Sigmoid colon (tissue), 7 donors: ENCODE results near the gene USP2. TPM values are rescaled to one million over a fixed set of nuclear protein-coding genes. Genes with fewer than 3 reads are reported as not detected.
A peak's percentile ranks its signal among the peaks of the same experiment; 100 is the strongest.

Source experiments
- DNase-seq: peaks from one replicate; pipeline ENCODE4 v3.0.0-alpha.2; 2019
- H3K27ac ChIP-seq, 4 donors: fragments of 200-600 bp; sonication (generic); one replicate each; pipeline ENCODE4 v1.5.1; 2016 to 2019; ENCODE audit warnings: mild to moderate bottlenecking in 1 of 4
- H3K27me3 ChIP-seq, 3 donors: fragments of 200-600 bp; sonication (generic); one replicate each; pipeline ENCODE4 v1.5.1; 2019; ENCODE audit warnings: mild to moderate bottlenecking in 1 of 3
- H3K36me3 ChIP-seq, 4 donors: fragments of 200-600 bp; sonication (generic); one replicate each; pipeline ENCODE4 v1.5.1; 2016 to 2019
- H3K4me1 ChIP-seq, 4 donors: fragments of 200-600 bp; sonication (generic); one replicate each; pipeline ENCODE4 v1.5.1; 2017 to 2019
- H3K4me3 ChIP-seq, 4 donors: fragments of 200-600 bp; sonication (generic); one replicate each; pipeline ENCODE4 v1.5.1; 2017 to 2019; ENCODE audit warnings: mild to moderate bottlenecking in 2 of 4, moderate library complexity in 1 of 4
- H3K9me3 ChIP-seq, 4 donors: fragments of 200-600 bp in 3 of 4; sonication (generic) in 3 of 4; one replicate each; pipeline versions ENCODE4 v1.5.1 to v1.6.1; 2013 to 2019
- CTCF ChIP-seq, 4 experiments: fragments of 450-650 bp in 3 of 4; fragments of 200-600 bp in 1 of 4; IDR thresholded peaks; one replicate each; pipeline ENCODE4 v1.5.1; 2016 to 2019; ENCODE audit warnings: antibody characterized with exemption in 4 of 4, mild to moderate bottlenecking in 3 of 4, moderate library complexity in 2 of 4
- EP300 ChIP-seq, 4 donors: sonication (generic); formaldehyde crosslinking; IDR thresholded peaks; one replicate each; pipeline ENCODE4 v1.6.1; 2017; ENCODE audit warnings: antibody characterized with exemption in 4 of 4
- POLR2A ChIP-seq, 2 donors: fragments of 450-650 bp; IDR thresholded peaks; one replicate each; pipeline ENCODE4 v1.6.1; 2016; ENCODE audit warnings: antibody characterized with exemption in 2 of 2, mild to moderate bottlenecking in 2 of 2, moderate library complexity in 2 of 2
- POLR2AphosphoS5 ChIP-seq, 4 donors: sonication (generic); formaldehyde crosslinking; IDR thresholded peaks; one replicate each; pipeline ENCODE4 v1.6.1; 2017; ENCODE audit warnings: antibody characterized with exemption in 4 of 4
- WGBS, 2 donors: extraction: QIAGEN DNeasy Blood & Tissue Kit; methylation state at CpG; one replicate each; pipeline ENCODE4 v1.1.7; 2013; 5-methylcytosine and 5-hydroxymethylcytosine counted together
- intact Hi-C: fragments of 100-400 bp; cut with DNase I; formaldehyde crosslinking; loops from one replicate; pipeline ENCODE4 v1.15.1; 2023
- polyA plus RNA-seq, 3 donors: library from polyadenylated mRNA; stranded (reverse); fragments of 200-250 nt; gene quantifications; one replicate each; pipeline ENCODE4 v1.2.3, GENCODE V29; 2013
- total RNA-seq, 4 donors: library from RNA; depleted of rRNA; stranded (reverse); fragments of >200 nt; gene quantifications; one replicate each; pipeline ENCODE4 v1.1.0, GENCODE V29; 2016
- donor health status: healthy with polysubstance abuse.
- donor health status: Bipolar disorder and iron deficiency.
- donor health status: healthy.

Gene USP2
- total and polyA plus RNA-seq, 7 donors, result 0.71 to 13.2 (median 1.9) TPM

- intact Hi-C loops, result loop anchor here (5.0 kb wide), 1 partner anchor 39 kb away; the partner anchor contains the start of gene USP2
- no peak overlapping the region for H3K27ac ChIP-seq
- H3K9me3 ChIP-seq, result no peaks in the 10 kb centered on the region
- H3K4me3 ChIP-seq, result no peak overlapping the region
- H3K27me3 ChIP-seq, result peaks cover 0 to 19% (median 12%) of the 10 kb centered on the region in 3 donors
- DNase-seq, result no peak
- H3K36me3 ChIP-seq, result no peaks in the 10 kb centered on the region
- no peak for TF ChIP-seq CTCF (IDR thresholded peaks at IDR 0.05)
- no peak for TF ChIP-seq EP300 (IDR thresholded peaks at IDR 0.05)
- peaks cover 0 to 34% (median 28%) of the 10 kb centered on the region in 4 donors for H3K4me1 ChIP-seq
- WGBS, 2 donors, result 86 to 90% methylated on average over 7 of the region's 7 CpGs
Observed at GRCh38 chr11:119343726-119344125, 37.8 kb downstream of the USP2 start.

- Histone ChIP-seq H3K27me3 (peaks cover 0 to 19% (median 12%) of the 10 kb centered on the region in 3 donors), H3K27ac (no peak overlapping the region), H3K36me3 (no peaks in the 10 kb centered on the region), H3K4me3 (no peak overlapping the region), H3K9me3 (no peaks in the 10 kb centered on the region), H3K4me1 (peaks cover 0 to 44% (median 40%) of the 10 kb centered on the region in 4 donors)
- no peak for DNase-seq
- intact Hi-C loops, result loop anchor here (5.0 kb wide), 1 partner anchor 40 kb away; the partner anchor contains the start of gene USP2
- TF ChIP-seq POLR2A (IDR thresholded peaks at IDR 0.05), result no peak
- no peak for TF ChIP-seq POLR2AphosphoS5 (IDR thresholded peaks at IDR 0.05)
- no peak for TF ChIP-seq CTCF (IDR thresholded peaks at IDR 0.05)
- TF ChIP-seq EP300 (IDR thresholded peaks at IDR 0.05), result no peak
- WGBS, 2 donors, result 80 to 88% methylated on average over 10 of the region's 10 CpGs
Observed at GRCh38 chr11:119342362-119343130, 38.9 kb downstream of the USP2 start.

- WGBS, 2 donors, result 63 to 83% methylated on average over 7 of the region's 7 CpGs
- no peak for DNase-seq
Observed at GRCh38 chr11:119342023-119342300, 39.5 kb downstream of the USP2 start.

GRCh38 chr11:119341222-119342022 lies 40.1 kb downstream of the USP2 start:
- TF ChIP-seq CTCF (IDR thresholded peaks at IDR 0.05) (no peak), POLR2AphosphoS5 (IDR thresholded peaks at IDR 0.05) (no peak), EP300 (IDR thresholded peaks at IDR 0.05) (no peak), POLR2A (IDR thresholded peaks at IDR 0.05) (no peak)
- Histone ChIP-seq H3K36me3 (peaks cover 0 to 4% (median 0%) of the 10 kb centered on the region in 4 donors), H3K27ac (peak overlapping the region; percentile 80 to 92 (median 84)), H3K27me3 (peaks cover 0 to 19% (median 12%) of the 10 kb centered on the region in 3 donors), H3K4me1 (peaks cover 0 to 51% (median 46%) of the 10 kb centered on the region in 4 donors), H3K9me3 (no peaks in the 10 kb centered on the region), H3K4me3 (peak overlapping the region in 2 of 4 donors; percentile 63 to 73)
- DNase-seq, result no peak
- 27 to 28% methylated on average over 16 of the region's 16 CpGs for WGBS, 2 donors
- intact Hi-C loops, result loop anchor here (5.0 kb wide), 1 partner anchor 41 kb away; the partner anchor contains the start of gene USP2

More at GRCh38 chr11:119342023-119342300, 39.5 kb downstream of the USP2 start:
- peaks cover 0 to 19% (median 12%) of the 10 kb centered on the region in 3 donors for H3K27me3 ChIP-seq
- no peak overlapping the region for H3K27ac ChIP-seq
- H3K4me1 ChIP-seq, result peaks cover 0 to 47% (median 43%) of the 10 kb centered on the region in 4 donors
- H3K9me3 ChIP-seq, result no peaks in the 10 kb centered on the region
- H3K4me3 ChIP-seq, result no peak overlapping the region
- intact Hi-C loops, result loop anchor here (5.0 kb wide), 1 partner anchor 40 kb away; the partner anchor contains the start of gene USP2
- H3K36me3 ChIP-seq, result no peaks in the 10 kb centered on the region
- no peak for TF ChIP-seq EP300 (IDR thresholded peaks at IDR 0.05)
- no peak for TF ChIP-seq CTCF (IDR thresholded peaks at IDR 0.05)
- TF ChIP-seq POLR2A (IDR thresholded peaks at IDR 0.05), result no peak
- TF ChIP-seq POLR2AphosphoS5 (IDR thresholded peaks at IDR 0.05), result no peak
